NCI-H345 (cell line): ENCODE results near the gene CHST12.
"Not testable (repeated sequence)": the region's sequence is repeated elsewhere in the genome, so short reads cannot be mapped to it uniquely, and the experiment has no call there.

Experiments used
- DNase-seq: peaks from one replicate; lab custom pipeline; 2025; lab: John Stamatoyannopoulos, UW

The CHST12 gene

DNA sequence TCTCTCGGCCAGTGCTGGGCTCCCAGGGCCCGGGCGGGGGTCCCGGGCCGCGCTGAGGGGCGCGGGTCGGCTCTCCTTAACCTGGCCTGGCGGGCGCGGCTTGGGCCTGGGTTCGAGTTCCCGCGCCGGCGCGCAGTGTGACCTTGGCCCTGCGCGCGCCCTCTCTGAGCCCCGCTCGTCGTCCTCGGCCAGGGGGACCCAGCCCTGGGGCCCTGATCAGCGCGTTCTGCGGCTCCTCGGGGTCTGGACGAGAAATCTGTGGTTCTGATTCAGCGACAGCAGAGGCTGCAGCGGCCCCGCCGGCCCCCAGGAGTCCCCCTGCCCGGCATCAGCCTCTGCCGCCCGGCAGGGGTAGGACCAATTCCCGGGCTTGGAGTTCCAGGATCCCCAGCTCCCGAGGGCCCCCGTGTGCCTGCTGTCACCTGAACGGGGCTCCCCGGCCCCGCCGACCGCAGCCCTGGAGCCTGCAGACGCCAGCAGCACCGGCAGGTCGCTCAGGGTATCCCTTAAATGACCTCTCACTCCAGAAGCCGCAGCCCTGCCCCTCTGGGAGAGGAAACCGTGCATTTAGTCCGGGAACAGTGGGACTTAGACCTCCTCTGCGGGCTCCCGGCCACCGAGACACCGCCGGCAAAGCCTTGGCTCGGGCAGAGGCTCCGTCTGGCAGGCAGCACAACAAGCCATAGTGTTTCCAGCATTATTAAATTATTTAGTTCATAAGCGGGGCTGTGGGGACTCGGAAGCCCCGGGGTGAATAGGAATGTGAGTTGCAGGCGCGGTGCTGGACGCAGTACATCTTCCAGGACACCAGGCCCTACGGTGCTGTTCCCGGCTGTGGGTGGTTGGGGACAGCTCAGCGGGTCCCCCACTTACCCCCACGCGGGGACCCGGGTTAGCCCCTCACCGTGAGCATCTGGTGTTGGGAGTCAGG, 572 bp downstream of the CHST12 start:
- peak; percentile 9 for DNase-seq

DNA sequence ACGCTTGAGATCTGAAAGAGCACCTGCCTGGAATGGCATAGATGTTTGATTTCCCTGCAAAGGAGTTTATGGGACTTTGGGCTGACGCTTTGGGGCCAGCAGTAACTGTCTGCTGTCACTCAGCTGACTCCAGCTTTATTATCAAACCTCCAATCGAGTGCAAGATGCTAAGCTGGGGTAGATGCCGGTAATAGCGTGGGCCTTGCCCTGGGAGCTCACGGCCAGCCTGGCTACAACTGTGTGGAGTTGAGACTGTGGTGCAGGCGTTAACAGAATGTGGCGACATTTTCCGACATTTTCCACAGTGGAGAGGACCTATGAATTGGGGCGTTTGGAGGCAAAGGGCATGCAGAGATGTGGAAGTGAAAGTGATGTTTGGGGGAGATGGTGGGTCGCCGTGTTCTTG, 1.3 kb downstream of the CHST12 start:
- no peak for DNase-seq

DNA sequence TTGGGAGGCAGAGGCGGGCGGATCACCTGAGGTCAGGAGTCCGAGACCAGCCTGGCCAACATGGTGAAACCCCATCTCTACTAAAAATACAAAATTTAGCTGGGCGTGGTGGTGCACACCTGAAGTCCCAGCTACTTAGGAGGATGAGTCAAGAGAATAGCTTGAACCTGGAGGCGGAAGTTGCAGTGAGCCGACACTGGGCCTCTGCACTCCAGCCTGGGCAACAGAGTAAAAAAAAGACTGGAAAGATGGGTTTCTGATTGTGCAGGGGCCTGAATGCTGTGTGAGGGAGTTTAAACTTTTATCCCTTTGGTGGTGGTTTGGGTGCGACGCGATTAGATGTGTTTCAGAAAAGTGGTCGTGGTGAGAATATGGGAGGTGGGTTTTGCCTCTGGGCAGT, 1.8 kb downstream of the CHST12 start:
- no peak for DNase-seq

DNA sequence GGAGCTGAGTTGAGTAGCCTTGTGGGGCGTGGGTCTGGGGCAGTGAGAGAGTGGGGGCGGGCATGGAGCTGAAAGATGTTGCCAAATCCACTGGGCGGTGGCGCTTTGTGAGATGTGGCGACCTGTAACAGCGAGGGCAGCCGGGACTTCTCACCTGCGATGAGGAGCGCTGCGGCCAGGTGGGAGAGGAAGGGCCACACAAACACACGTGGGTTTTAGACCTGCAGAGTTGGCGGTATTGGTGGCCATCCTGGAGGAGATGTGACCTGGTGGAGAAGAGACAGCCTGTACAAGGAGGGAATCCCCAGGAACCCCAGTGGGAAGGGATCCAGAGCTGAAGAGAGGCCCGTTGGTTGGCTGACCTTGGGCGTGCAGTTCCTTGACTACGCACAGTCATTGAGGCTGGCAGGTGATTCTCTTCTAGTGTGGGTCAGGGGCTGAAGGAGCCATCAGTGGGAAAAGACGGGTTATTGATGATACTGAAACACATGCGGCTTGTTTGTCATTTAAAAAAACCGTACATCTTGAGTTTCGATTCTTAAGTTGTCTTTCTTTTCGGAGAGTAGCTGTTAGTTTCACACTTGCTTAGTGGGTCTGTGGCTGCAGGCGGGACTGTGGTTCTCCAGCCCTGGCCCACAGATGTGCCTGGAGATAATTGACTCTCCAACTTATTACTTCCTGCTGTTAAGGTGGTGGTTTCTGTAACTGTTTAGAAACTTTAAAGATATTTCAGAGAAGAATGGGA, 2.4 kb downstream of the CHST12 start:
- no peak for DNase-seq

DNA sequence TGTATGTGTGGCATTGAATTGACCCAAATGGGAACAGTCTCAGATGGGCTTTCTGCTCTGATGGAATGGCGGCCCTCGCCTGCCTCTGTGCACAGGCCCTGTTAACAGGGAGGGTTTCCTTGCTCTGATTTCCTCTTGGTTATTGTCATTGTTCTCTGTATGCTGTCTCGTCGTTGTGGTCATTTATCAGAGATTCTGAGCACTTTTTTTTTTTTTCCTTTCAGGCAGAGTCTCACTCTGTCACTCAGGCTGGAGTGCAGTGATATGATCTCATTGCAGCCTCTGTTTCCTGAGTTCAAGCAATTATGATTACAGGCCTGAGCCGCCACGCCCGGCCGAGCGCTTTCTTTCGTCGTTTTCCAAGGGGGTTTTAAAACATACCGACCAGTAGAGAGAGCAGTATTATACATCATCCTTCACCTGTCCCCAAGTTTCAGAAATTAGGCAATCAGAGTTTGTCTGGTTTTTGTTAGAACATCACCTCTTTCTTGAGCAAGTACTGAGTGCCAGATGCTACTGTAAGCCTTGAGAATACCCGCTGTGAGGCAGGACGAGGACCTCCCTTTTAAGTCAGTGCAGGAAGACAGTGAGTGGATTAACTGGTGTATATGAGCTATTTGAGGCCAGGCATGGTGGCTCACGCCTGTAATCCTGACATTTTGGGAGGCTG, 6.5 kb downstream of the CHST12 start:
- no peak for DNase-seq

DNA sequence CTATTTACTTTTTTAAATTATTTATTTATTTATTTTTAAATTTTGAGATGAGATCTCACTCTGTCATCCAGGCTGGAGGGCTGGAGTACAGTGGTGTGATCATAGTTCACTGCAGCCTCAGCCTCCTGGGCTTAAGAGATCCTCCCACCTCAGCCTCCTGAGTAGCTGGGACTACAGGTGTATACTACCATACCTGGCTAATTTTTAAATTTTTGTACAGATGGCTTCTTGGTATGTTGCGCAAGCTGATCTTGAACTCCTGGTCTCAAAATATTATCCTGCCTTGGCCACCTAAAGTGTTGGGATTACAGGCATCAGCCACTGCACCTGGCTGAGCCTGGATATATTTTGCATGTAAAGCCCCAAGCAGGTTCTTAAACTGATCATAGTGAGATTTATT, 7.6 kb downstream of the CHST12 start:
- DNase-seq = no peak

DNA sequence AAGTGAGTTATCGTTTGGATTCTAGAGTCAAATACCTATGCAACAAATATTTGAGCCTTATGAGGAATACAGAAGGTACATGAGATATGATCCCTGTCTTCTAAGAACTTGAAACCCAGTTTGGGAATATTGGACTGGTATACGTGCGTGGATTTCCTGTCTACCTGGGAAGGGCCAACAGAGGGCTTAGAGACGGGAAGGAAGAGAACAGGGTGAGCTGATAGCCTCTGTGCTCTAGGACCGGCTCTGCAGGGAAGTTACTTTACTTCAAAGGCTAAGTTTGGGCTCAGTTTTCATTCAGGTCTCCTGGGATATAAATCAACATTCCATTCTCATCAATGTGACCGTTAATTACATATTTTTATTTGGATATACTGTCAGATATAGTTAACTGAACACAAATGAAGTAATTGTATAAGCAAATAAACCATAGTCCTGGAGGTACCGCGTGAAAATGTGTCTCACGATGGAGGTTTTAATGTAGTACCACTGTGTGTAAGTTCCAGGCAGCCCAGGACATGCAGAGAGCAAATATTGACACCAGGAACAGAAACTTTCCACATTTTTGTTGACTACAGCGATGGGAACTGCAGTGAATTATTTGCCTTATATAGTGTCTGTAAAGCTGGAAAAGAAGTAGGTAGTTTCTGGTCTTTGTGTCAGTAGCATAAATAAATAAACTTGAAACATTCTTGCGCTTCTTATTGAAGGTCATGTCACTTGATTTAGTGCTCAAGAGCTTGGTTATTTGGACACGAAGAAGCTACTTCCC, 8.6 kb downstream of the CHST12 start:
- DNase-seq = no peak

DNA sequence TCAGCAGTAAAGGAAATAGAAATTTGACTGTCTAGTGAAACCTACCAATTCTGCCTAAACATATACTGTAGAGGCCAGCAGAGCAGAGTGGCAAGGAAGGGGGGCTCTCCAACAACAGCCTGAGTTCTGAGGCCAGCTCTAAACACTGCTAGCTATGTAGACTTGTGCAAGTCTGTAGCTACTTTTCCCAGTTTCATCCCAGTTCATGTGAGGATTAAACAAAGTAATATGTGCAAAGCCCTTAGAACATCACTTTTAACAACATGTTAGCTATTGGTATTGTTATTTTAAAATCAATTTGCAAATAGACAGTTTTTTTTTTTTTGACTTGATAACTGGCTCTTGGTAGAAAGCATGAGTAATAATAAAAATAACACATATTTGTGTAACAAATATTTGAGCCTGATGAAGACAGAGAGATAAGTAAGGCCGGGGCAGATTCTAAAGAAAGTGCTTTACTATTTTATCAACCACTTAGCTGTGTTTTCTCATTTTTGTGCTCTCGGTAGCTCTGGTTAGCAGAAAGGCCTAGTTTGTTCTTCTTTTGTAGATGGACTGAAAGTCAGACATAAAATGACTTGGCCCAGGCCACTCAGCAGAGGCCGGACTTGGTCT, 9.3 kb downstream of the CHST12 start:
- DNase-seq = no peak

DNA sequence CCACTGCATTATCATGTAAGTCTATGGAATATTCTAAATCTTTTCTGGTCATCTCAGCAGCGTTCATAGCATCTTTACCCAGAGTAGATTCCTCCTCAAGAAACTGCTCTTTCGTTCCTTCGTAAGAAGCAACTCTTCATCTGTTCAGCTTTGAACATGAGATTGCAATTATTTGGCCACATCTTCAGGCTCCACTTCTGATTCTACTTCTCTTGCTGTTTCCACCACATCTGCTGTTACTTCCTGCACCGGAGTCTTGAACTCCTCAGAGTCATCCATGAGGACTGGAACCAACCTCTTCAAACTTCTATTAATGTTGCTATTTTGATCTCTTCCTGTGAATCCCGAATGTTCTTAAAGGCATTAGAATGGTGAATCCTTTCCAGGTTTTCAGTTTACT, 12.7 kb downstream of the CHST12 start:
- no peak for DNase-seq

DNA sequence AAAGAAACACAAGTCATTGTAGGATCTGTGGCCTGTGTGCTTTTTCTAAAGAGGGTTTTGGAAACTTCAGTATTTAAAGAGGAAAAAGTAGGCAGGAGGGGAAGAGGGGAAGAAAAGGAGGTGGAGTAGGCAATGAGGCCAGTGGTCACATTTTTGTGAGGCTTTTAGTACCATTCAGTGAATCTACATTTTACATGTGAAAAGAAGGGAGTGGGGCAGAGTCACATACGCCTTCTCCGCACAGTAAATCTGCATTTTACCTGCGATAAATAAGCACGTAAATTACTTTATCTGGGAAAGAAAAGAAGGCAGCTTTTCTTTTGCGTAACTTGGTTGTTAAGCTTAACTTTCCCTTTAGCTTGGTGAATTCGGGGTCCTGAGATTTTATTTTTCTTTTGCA, 13.2 kb downstream of the CHST12 start:
- no peak for DNase-seq

DNA sequence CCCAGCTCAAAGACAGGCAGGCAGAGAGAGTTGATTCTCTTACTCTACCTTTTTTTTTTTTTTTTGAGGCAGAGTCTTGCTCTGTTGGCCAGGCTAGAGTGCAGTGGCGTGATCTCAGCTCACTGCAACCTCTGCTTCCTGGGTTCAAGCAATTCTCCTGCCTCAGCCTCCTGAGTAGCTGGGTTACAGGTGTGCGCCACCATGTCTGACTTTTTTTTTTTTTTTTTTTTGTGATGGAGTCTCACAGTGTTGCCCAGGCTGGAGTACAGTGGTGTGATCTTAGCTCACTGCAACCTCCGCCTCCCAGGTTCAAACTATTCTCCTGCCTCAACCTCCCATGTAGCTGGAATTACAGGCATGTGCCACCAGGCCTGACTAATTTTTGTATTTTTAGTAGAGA, 13.8 kb downstream of the CHST12 start:
- not testable (repeated sequence) for DNase-seq

DNA sequence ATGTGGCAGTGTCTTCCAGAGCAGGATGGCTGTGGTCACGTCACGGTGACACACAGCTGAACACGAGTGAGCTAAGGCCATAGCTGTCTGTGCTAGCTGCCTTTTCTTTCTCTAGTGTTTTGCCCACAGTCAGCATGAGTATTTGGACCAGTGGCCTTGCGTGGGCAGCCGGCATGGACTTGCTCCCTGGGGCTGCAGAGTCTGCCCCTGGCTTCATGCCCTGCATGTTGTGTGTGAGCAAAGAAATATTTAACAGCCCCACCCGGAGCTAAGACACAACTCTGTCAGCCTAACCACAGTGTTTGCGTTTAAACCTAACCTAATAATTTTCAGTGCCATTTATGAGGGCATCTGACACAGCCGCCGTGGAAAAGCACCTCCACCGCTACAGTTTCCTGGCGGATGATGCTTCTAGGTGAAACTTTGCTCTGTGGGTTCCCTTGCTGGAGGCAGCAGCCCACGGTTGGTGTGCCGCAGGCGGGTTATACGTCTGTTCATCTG, 14.6 kb downstream of the CHST12 start:
- DNase-seq = no peak

DNA sequence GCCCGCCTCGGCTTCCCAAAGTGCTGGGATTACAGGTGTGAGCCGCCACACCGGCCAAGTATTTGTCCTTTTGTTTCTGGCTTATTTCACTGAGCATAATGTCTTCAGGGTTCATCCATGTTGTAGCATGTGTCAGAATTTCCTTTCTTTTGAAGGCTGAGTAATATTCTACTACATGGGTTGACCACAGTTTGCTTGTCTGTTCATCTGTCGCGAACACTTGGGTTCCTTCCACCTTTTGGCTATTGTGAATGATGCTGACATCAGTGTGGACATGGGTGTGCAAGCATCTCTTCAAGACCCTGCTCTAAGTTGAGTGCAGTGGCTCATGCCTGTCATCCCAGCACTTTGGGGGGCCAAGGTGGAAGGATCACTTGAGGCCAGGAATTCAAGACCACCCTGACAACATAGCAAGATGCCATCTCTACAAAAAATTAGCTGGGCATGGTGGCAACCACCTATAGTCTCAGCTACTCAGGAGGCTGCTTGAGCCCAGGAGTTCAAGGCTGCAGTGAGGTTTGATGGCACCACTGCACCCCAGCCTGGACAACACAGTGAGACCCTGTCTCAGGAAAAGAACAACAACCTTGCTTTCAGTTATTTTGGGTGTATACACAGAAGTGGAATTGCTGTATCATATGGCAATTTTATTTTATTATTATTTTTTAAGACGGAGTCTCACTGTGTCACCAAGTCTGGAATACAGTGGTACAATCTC, 17.0 kb downstream of the CHST12 start:
- no peak for DNase-seq

DNA sequence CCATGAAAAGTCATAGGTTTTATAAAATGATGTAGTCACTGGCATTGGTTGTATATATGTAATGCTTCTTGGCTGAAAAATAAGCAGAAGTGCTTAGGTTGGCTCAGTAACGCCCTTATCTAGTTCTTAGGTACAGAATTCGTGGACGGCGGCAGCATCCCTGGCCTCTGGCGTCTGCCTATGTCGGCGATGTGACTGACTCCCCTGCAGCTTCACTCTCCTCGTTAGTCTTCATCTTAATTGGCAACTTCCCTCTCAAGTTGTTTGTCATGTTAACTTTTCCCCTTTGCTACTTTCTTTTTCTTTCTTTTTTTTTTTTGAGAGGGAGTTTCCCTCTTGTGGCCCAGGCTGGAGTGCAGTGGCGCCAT, 18.5 kb downstream of the CHST12 start:
- no peak for DNase-seq

DNA sequence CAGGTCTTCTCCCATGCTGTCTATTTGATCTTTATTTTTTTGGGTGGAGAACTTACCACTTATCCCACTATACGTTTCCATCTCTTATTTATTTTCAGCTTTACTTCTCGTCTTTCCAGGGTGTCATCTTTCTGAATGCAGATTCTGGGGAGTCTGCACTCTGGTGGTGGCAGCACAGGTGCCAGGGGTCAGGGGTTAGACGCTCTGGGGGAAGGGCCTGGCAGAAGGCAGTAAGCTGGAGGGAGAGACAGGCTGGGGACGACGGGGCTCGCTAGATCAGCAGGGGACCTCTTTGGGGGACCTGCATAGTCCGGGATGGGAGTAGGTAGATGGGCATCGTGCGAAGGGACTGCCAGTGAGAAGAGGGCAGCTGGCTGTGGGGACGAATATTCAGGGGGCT, 22.3 kb downstream of the CHST12 start:
- DNase-seq = no peak

DNA sequence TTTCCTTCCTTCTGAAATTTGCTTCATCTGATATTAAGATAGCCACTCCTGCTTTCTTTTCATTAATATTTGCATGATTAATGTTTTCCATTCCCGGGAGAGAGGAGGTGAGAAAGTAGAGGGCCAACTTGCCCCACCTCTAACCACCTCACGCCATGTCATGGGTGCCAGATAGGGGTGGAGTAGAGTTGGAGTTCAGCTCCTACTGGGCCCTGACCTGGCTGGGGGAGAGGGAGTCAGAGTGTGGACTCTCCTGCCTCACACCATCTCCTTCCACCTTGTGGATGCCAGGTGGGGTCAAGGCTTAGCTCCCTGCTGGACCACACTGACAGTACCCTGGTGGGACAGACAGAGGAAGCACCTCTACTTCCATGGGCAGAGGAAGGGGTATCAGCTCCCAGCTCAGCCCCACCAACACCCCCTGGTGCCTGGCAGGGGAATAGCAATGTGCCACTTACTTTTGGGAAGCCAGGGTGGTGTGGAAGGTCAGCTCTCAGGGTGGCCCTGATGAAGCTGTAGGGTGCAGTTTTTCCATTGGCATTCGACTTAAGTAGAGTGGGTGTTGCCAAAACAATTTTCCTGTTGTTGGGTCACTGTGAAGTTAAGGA, 28.0 kb downstream of the CHST12 start:
- DNase-seq = no peak

DNA sequence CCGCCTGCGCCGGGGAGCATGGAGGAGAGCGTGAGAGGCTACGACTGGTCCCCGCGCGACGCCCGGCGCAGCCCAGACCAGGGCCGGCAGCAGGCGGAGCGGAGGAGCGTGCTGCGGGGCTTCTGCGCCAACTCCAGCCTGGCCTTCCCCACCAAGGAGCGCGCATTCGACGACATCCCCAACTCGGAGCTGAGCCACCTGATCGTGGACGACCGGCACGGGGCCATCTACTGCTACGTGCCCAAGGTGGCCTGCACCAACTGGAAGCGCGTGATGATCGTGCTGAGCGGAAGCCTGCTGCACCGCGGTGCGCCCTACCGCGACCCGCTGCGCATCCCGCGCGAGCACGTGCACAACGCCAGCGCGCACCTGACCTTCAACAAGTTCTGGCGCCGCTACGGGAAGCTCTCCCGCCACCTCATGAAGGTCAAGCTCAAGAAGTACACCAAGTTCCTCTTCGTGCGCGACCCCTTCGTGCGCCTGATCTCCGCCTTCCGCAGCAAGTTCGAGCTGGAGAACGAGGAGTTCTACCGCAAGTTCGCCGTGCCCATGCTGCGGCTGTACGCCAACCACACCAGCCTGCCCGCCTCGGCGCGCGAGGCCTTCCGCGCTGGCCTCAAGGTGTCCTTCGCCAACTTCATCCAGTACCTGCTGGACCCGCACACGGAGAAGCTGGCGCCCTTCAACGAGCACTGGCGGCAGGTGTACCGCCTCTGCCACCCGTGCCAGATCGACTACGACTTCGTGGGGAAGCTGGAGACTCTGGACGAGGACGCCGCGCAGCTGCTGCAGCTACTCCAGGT, 29.7 kb downstream of the CHST12 start:
- DNase-seq = no peak

DNA sequence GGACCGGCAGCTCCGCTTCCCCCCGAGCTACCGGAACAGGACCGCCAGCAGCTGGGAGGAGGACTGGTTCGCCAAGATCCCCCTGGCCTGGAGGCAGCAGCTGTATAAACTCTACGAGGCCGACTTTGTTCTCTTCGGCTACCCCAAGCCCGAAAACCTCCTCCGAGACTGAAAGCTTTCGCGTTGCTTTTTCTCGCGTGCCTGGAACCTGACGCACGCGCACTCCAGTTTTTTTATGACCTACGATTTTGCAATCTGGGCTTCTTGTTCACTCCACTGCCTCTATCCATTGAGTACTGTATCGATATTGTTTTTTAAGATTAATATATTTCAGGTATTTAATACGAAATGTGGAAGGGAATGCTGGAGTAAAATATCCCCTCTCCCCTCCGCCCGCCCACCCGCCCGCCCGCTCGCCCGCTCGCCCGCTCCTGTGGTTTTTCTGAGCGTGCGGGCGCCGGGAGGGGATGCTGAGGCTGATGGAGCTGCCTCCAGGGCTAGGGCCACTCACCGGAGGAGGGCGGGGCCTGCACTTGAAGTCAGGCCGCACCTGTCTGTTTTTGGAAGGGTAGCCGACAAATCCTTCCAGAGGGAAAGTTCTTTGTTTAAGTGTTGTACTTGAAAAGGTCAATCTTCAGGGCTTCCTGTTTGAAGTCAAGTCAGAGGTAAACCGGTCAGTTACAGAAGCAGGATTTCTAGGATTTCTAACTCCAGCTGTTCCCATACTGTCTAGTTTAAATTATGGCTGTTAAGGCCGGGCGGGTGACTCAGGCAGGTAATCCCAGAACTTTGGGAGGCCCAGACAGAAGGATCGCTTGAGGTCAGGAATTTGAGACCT, 30.5 kb downstream of the CHST12 start:
- no peak for DNase-seq

DNA sequence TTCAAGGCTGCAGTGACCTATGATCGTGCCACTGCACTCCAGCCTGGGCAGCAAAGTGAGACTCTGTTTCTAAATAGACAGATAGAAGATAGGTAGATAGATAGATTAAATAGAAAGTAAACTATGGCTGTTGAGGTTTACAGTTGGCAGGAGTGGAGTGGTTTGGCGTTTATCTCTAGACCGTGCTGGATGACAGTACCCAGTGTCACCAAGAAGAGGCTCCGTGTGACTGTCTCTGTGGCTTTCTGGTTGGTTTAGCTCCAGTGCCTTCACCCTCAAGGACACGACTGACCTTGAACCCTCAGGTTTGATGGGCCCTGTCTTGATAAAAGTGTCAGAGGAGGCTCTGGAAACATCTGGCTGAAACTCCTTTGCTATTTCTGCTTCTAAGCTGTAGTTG, 31.7 kb downstream of the CHST12 start:
- no peak for DNase-seq
